H54 (cell line): Measurements from ENCODE around the gene OXTR.

Source experiments
- DNase-seq: peaks from one replicate; pipeline ENCODE4 v3.0.0; 2011; ENCODE audit warnings: low spot score, mixed read lengths; ENCODE audit not compliant: insufficient read length
- FAIRE-seq: peaks from 3 replicates; lab custom pipeline; 2011; peaks lifted over from hg19 to GRCh38; lab: Jason Lieb, UNC
- POLR2A ChIP-seq: IDR thresholded peaks from 2 replicates; pipeline ENCODE4 v1.6.1; 2011; ENCODE audit warnings: low read depth, mild to moderate bottlenecking, low read length

OXTR gene

DNA sequence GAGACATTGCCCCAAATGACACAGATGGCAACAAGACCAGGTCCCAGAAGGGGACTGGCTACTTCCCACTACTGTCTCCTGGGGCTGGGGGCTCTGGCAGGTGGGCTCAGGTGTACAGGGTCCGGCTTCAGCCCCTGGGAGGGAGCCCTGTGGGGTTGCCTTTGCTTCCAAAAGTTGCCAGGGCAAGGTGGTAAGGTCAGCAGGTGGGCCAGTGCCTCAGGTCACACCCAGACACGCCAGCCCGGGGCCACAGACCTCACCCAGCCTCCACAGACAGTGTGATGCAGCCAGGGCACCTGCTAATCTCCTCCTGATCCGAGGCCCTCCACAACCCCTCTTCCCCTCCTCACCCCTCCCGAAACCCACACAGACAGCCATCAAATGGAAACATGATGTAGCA, 7.5 kb downstream of the OXTR start:
- no peak for TF ChIP-seq POLR2A
- FAIRE-seq = no peak
- DNase-seq = no peak

DNA sequence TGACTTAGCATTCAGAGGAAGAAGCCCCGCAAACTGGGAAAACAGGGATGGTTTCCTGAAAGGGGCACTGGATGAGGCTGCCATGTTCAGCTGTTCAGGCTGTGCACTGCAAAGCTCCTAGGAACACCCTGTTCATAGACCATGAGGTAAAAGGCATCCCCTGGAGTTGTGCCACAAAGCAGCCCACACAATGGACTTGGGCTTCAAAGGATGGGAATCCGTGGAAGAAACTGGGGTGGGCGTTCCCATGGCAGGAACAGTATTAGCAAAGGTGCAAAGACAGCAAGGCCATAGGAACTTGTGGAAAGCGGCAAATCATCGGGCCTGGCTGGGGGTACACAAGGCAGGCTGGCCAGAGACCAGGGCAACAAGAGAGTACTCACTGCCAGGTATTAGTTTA, 8.9 kb downstream of the OXTR start:
- DNase-seq = no peak
- TF ChIP-seq POLR2A = no peak
- no peak for FAIRE-seq

DNA sequence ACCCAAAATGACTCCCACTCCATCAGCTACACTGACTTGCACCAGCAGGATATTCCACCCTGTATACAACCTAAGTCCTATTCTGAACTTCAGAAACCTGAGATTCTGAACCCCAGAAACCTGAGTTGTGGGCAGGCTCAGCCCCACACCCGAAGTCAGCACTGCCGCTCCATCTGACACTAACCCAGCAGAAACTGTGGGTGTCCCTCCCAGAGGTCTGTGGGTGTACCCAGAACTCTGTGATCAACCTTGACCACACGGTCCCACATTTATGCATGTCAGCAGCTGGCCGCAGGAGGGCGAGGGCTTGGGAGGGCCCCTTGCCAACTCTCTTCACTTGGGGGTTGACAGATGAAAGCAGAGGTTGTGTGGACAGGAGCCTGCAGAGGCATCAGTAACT, 9.3 kb downstream of the OXTR start:
- no peak for TF ChIP-seq POLR2A

DNA sequence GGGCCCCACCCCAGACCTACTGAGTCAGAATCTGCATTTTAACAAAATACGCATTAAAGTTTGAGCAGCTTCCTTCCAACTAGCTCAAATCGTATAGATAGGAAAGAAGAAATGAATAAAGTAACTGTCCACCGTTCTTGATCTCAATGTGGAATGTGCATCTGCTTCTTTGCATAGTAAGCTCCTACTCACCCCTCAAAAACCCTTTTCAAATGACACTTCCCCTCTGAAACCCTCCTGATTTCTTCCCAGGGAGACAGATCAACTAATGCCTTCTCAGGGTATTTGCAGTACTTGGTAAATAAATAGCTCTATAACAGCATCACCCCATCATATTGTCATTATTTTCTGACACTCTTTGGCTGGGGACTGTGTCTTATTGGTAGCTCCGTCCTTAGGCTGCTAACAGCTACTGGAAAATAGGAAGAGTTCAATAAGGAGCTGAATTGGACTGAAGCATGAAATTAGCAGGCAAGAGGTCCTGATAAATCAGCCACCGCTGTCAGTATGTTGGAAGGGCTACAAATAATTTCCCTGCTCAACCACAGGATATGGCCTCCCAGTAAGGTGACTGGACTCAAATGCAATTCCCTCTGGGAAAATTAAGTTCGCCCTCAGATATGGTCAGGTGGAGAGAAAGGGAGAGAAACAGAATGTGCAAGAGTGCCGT, 10.2 kb downstream of the OXTR start:
- DNase-seq = no peak
- no peak for TF ChIP-seq POLR2A
- FAIRE-seq = no peak

More for the DNA sequence above, 9.3 kb downstream of the OXTR start:
- no peak for DNase-seq
- FAIRE-seq = no peak

DNA sequence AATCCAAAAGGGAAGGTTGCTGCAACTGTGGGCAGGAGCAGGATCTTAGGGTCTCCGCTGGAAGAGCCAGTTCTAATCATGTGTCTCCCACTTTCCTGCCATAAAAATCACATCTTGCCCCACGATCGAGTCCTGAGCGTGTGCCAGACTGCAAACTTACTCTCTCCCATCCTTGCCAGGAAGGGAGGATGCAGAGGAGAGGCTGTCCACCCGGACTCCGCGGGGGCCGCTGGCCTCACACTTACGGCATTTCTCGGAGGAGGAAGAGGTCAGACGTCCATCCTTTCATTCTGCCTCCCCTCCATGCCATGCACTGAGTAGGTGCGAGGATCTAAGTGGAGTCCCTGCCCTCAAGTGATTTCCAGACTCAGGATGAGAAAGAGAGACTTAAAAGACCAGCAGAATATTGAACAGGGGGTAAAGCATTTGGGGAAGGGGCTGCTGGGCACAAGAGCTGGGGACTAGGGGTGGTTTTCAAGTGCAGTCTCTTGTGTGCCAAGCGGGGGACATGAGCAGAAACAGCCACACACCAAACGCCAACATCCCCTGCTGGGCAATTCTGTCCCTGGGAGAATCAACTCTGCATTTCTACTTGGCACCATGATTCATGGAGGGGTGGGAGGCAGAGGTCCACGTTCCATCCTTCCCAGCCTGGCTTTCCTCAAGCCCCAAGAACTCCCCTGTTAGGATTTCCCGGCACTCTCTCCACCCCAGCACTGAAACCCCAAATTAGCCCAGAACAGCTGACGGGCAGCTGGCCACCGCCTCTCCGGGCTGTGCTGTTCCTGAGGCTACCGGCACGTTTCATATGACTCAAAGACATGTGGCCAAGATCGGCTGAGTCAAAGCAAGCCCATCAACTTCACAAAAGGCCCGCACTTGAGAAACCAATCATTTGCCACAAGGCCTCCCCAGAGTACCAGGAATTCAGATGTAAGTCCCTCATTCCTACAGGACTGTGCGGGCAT, 11.6 kb downstream of the OXTR start:
- DNase-seq (peak; percentile 87), FAIRE-seq (no peak)
- TF ChIP-seq POLR2A = no peak

DNA sequence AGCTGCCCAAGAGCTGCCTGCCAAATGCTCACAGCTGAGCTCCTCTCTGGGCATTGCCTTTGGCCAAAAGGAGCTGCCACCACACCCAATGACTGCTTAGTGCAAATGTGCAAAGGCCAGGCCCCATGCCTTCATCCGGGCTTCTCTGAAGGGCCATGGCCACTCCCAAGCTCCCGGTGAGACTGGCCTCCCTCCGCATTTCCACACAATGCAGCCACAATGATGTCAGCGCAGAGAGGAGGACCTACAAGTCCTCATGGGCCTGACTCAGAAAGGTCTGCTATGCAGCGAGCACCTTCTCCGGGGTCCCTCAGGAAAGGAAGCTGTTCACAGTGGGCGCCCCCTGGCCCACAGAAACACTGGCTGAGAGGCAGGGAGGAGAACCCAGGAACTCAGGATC, 12.7 kb downstream of the OXTR start:
- FAIRE-seq = no peak
- no peak for DNase-seq
- no peak for TF ChIP-seq POLR2A

DNA sequence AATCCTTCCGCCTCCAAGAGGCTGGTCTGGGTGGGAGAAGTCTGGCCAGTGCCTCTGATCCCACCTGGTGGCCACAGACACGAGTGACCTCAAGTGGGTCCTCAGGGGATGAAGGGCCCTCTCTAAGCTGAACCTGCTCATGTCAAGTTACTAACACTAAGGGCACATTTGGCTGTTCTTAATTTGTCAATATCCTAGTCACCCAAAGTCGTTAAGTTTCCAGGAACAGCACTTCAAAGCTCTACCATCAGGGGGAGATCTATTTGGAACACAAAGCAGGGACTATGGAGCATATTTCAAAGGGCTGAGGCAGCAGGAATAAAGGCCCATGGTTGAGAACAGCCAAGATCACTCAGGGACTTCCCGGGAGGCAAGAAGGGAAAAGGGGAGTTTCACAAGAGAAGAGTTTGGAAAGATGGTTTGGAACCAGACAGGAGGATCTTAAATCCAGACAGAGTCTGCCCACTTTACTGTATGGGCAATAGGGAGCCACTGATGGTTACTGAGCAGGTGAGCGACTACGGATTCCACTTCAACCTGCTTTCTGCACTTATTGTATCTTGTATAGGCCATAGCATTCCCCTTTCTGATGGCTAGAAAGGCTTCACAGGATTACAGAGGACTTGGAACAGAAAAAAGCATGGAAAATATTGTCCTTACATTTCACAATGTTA, 13.7 kb downstream of the OXTR start:
- TF ChIP-seq POLR2A = no peak
- DNase-seq (no peak), FAIRE-seq (no peak)

DNA sequence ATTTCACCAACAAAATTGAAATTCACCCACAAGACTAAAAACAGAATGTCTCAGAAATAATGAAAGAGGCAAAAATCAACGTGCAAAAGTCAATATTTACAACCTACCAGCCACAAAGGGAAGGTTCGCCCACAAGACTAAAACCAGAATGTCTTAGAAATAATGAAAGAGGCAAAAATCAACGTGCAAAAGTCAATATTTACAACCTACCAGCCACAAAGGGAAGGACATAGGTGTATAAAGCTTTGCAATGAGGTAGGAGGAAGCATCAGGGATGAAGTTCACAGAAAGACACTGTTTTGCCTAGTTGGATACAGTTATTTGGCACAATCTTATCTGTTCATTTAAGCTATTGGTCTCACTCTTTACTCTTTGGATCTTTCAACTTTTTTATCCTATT, 14.3 kb downstream of the OXTR start:
- DNase-seq = no peak
- FAIRE-seq = no peak

DNA sequence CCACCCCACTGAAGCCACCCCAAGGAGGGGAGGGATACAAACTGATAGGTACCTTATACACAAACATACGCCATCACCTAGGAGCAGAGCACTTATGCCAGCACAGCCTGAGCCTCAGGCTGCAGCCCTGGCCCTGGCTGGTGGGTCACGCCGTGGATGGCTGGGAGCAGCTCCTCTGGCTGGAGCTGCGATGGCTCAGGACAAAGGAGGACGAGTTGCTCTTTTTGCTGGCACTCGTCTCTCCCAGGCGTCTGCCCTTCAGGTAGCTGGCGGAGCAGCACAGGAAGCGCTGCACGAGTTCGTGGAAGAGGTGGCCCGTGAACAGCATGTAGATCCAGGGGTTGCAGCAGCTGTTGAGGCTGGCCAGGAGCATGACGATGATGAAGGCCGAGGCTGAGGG, 16.6 kb downstream of the OXTR start:
- no peak for DNase-seq
- FAIRE-seq = no peak
- TF ChIP-seq POLR2A = no peak

More for the DNA sequence above, 14.3 kb downstream of the OXTR start:
- no peak for TF ChIP-seq POLR2A

DNA sequence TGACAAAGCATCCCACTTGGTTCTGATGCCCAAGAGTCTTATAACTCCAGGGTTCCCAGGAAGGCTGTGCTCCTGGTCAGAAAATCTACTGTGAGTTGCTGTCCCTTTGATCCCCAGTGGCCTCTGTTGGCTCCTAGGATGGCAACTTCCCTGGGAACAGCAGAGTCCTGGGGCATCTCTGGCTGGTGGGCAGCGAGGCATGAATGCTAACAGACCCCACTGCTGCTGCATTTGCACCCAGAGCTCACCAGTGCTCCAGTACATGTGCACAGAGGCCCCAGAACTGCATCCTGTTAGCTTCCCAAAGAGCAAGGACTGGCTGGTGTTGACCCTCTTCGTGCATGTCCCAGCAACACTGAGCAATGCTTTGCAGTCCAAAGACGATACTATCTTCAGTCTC, 20.1 kb downstream of the OXTR start:
- TF ChIP-seq POLR2A = no peak
- FAIRE-seq = no peak
- DNase-seq = no peak

DNA sequence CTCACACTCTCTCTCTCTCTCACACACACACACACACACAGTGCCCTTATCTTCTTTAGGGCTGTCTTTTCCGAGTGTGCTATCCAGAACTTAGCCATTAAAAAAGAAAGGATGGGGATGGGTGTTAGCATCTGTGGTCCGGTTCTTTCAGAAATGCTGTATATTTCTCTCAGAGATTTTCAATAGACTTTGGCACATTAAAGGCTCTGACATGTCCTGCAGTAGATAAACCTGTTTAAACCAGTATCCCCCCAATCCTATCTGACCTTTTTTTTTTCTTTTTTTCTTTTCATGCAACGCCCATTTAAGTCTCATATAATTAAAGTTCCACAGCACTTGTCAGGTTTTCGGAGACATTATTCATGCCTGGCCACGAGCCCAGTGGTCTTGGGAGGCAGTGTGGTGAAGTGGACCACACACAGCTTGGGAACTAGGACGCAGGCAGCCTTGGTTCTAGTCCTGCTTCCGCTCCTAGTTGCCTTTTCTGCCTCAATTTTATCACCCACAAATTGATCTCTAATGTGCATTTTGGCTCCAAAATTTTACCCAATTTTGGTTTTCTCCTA, 22.6 kb downstream of the OXTR start:
- no peak for TF ChIP-seq POLR2A
- FAIRE-seq (no peak), DNase-seq (no peak)

DNA sequence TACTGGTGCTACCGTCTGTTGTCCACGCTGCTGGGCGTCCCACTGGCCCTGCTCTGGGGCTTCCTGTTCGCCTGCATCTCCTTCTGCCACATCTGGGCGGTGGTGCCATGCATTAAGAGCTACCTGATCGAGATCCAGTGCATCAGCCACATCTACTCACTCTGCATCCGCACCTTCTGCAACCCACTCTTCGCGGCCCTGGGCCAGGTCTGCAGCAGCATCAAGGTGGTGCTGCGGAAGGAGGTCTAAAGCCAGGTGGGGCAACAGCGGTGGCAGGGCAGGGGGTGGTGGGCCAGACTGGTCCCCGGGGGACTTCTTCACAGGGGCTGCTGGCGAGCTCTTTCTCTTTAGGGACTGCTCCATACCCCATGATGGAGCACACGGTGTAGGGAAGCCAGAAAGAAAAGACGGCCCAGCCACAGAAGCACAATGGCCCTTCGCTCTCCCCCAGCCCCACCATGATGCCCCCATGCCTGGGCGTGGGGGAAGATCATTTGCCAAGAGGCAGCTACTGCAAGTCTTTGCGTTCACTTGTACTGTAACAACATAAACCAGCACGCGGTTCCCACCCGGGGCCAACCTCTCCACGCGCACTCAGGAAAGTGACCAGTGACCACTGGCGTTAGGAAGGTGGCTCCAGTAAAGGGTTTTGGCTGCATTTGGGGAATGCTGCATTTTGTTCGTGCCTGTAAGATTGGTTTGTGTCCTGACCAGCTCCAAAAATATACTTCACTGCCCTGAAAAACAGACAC, 23.6 kb downstream of the OXTR start:
- TF ChIP-seq POLR2A = no peak
- DNase-seq = no peak
- FAIRE-seq = no peak

DNA sequence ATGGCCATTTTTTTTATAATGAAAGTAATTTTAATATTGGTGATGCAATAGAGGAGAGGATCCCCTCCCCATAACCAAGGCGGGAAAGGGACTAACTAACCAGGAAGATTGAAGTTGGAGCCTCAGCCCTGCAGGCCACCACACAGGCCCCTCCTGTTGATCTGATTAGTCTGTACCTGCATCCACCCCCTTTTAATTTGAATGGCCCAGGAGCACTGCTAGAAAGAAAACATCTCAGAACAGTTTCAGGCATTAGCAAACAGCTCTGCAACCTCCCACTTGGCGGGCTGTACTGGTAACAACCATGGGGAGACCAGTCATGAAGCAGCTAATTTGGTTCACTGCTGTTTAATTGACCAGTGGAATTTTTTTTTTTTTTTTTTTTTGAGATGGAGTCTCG, 25.5 kb downstream of the OXTR start:
- FAIRE-seq (no peak), DNase-seq (no peak)
- TF ChIP-seq POLR2A = no peak
